Amniotic epithelial cell (primary cell): ENCODE data around the gene FADS1.

Source experiments
- DNase-seq: peaks from one replicate; pipeline ENCODE4 v3.0.0-alpha.2; 2010; ENCODE audit warnings: low read depth

FADS1 gene

GRCh38 chr11:61795459-61795858, 21.3 kb downstream of the FADS1 start:
- DNase-seq: no peak

- DNase-seq: no peak
Observed at GRCh38 chr11:61794579-61794978, 22.2 kb downstream of the FADS1 start.

- DNase-seq: no peak
Observed at GRCh38 chr11:61793829-61794204, 23.0 kb downstream of the FADS1 start.

- no peak for DNase-seq
Observed at GRCh38 chr11:61793083-61793828, 23.5 kb downstream of the FADS1 start.

GRCh38 chr11:61792310-61793082, 24.3 kb downstream of the FADS1 start, which contains the start of the genes FEN1 and TMEM258:
Gene FEN1, plus strand, starts transcription at chr11:61792911. Its CDS starts 2,451 bp downstream, at chr11:61795362.
Gene TMEM258, minus strand, starts transcription at chr11:61792599. Its CDS starts 41 bp downstream, at chr11:61792558.
- DNase-seq: peak; percentile 95

GRCh38 chr11:61791737-61792309, 25.0 kb downstream of the FADS1 start:
- DNase-seq: peak; percentile 89

- peak; percentile 89 for DNase-seq
Observed at GRCh38 chr11:61787928-61788491, 28.8 kb downstream of the FADS1 start.

- DNase-seq: no peak
Observed at GRCh38 chr11:61785837-61786402, 30.9 kb downstream of the FADS1 start.

- no peak for DNase-seq
Observed at GRCh38 chr11:61784506-61784805, 32.3 kb downstream of the FADS1 start.

GRCh38 chr11:61783717-61784505, 32.9 kb downstream of the FADS1 start:
- DNase-seq: peak; percentile 64

- no peak for DNase-seq
Observed at GRCh38 chr11:61782841-61783240, 34.0 kb downstream of the FADS1 start.

GRCh38 chr11:61782299-61782698, 34.5 kb downstream of the FADS1 start:
- no peak for DNase-seq

GRCh38 chr11:61781585-61781984, 35.2 kb downstream of the FADS1 start:
- DNase-seq: no peak

- no peak for DNase-seq
Observed at GRCh38 chr11:61780581-61781162, 36.1 kb downstream of the FADS1 start.

- no peak for DNase-seq
Observed at GRCh38 chr11:61779666-61780525, 36.9 kb downstream of the FADS1 start.

- no peak for DNase-seq
Observed at GRCh38 chr11:61778920-61779650, 37.7 kb downstream of the FADS1 start.

- DNase-seq: no peak
Observed at GRCh38 chr11:61778357-61778886, 38.4 kb downstream of the FADS1 start.

- DNase-seq: peak; percentile 63
Observed at GRCh38 chr11:61777234-61778090, 39.3 kb downstream of the FADS1 start.
